ENCODE measurements around the gene TUBA4B.
"Not testable (repeated sequence)": the region's sequence is repeated elsewhere in the genome, so short reads cannot be mapped to it uniquely, and the experiment has no call there.

Gene TUBA4B

GRCh38 chr2:219290381-219291171 lies 37.5 kb downstream of the TUBA4B start:
- no peak for DNase-seq (ENCODE audit: low read depth in 2 of 3, low spot score in 2 of 3)

DNA sequence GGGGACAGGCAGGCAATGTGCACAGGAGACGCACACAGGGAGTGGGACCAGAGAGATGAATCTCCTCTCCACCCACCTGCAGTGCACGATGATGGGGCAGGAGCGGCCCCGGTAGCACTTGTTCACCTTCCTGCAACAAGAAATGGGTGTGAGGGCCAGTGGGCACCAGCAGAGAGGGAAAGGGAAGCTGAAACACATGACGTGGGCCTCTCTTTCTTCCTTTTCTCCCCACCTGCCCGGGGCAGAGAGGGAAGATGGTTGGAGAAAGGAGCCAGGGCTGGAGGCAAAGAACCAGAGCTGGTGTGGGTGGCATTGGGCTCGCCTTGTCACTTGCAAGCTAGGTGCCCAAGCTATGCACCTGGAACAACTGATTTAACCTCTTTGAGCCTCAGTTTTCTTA lies 38.4 kb downstream of the TUBA4B start:
- no peak for DNase-seq (ENCODE audit: low read depth in 2 of 3, low spot score in 2 of 3)

- DNase-seq (ENCODE audit: low read depth in 2 of 3, low spot score in 2 of 3), result no peak
These were observed 39.0 kb downstream of the TUBA4B start for GRCh38 chr2:219291910-219292490.

DNA sequence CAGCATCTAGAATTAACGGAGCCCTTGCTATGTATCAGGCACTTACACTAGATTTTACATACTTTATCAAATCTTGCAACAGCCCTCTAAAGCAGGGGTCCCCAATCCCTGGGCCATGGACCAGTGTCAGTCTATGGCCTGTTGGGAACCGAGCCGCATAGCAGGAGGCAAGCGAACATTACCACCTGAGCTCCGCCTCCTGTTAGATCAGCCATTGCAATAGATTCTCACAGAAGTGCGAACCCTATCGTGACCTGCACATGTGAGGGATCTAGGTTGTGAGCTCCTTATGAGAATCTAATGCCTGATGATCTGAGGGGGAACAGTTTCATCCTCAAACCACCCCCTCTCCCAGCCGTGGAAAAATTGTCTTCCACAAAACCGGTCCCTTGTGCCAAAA lies 39.6 kb downstream of the TUBA4B start:
- DNase-seq (ENCODE audit: low read depth in 2 of 3, low spot score in 2 of 3), result no peak

DNA sequence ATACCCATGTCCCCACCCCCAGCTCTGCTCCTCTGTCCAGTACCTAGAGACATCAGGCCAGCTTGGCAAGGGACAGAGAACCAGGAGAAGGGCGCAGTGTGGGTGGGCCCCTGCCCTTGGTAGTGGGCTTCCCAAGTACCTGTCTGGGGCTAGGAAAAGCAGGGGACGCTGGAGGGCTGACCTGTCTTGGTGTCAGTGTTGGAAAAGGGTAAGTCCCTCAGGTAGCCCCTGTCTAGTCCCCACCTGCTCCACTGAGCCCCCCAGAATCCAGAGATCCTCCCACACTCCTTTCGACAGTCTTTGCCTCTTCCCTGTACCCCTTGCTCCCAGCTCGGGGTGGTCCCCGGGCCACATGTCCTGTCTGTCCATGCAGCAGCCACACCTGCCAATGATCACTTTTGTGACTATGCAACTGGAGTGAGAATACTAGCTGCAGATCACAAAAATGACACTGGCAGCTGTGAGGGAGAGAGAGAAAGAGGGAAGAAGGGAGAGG lies 40.7 kb downstream of the TUBA4B start:
- no peak for DNase-seq (ENCODE audit: low read depth in 2 of 3, low spot score in 2 of 3)

- DNase-seq (ENCODE audit: low read depth in 2 of 3, low spot score in 2 of 3), result peak; percentile 72 to 79 (median 79)
These were observed 41.6 kb downstream of the TUBA4B start for GRCh38 chr2:219294356-219295351.

DNA sequence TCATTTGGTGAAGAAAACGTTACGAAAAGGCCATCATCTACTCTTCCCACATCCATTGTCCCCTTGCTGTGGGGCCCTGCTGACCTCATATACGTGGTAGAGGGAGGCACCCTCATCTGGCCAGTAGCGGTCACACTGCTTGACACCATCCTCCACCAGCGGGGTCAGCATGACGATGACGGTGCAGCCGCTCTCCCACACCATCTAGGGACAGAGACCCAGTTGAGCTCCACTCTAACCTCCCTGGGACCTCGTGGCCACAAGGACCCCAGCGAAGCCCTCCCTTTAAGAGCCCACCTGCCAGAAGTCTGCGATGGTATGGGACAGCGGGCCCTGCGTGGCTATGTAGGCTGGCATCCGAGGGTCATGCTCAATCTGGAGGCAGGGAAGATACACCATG lies 43.1 kb downstream of the TUBA4B start:
- no peak for DNase-seq (ENCODE audit: low read depth in 2 of 3, low spot score in 2 of 3)

DNA sequence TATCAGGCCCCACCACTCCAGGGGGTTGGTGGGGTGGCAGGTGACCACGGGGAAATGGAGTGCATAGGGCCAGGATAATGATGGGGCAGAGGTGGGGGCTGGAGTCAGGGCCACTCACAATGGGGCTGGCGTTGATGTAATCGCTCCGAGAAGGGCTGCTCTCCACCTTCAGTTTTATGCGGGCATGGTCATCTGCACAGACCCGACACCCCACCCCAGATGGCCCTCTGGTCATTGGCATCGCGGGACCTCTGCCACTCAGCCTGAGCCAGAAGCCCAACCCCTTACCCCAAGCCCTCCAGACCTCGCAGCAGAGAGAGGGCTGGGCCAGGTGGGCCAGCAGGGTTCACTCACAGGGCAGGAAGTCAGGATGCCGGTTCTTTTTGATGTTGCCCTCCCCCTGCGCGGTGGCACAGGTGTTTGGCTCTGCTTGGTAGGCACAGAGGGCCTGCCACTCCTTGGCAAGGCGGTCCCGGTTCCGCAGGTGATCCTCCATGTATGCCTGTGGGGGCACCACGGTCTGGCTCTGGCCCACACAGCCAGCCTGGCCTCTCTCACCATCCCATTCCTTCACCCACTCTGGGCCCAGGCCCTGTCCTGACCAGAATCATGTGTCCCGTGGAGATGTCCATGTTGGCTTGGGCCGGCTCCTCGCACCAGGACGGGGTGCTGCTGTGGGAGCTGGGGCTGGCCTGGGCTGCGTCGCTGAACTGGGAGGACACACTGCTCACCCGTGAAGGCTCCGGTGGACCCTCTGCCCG lies 43.8 kb downstream of the TUBA4B start:
- no peak for DNase-seq (ENCODE audit: low read depth in 2 of 3, low spot score in 2 of 3)

DNA sequence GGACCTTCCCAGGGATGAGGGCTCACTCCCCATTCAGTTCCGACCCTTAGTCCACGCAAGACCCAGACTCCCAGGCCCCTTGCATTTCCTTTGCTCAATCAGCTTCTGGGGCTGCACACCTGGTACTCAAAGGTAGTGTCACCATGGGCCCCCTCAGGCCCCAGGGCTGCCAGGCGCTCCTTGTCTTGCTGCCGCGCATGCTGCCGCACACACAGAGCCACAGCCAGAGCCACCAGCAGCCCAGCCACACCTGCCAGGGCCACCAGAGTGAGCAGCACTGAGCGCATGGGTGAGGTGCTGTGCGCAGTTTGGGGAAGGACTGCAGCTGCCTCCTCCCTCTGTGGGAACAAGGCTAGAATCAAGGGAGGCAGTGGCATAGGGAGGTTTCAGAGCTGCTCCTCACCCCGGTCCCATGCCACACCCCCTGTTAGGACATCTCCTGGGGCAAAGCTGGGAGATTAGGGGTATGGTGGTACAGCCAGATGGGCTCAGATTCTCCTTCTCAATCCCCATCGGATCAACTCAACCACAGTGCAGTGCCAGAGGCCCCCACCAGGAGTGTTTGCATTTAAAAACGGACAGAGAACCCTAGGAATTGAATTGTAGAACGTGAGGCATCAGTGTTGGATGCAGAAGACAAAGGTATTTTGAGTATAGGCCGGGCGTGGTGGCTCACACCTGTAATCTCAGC lies 44.9 kb downstream of the TUBA4B start:
- no peak for DNase-seq (ENCODE audit: low read depth in 2 of 3, low spot score in 2 of 3)

DNA sequence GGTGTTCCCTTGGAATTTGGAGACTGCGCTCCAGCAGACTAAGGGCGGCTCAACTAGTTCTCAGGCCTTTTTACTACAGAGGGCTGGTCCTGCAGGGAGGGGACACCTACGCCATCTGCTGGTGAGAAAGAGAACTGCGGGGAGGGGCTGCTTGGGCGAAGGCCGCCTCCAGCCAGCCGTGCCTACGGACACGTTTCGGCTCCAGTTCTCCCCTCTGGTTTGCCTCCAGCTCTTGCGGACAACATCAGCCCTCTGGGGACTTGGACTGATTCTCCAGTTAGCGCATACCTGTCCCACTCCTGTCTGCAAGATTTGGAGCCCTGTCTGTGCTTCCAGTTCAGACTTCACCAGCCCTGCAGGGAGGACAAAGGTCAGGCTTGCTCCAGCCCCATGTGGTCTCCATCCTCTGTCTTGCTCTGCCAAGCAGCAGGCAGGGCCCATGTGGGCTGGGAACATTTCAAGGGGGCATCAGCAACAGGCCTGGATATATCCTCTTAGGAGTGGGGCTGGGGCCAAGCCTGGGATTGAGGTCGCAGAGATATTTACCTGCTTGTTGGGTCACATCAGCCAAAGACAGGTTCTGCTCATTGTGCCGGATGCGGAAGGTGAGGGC lies 45.8 kb downstream of the TUBA4B start:
- DNase-seq (ENCODE audit: low read depth in 2 of 3, low spot score in 2 of 3), result peak; percentile 69 to 92 (median 92)

GRCh38 chr2:219299372-219299760 lies 46.3 kb downstream of the TUBA4B start:
- no peak for DNase-seq (ENCODE audit: low read depth in 2 of 3, low spot score in 2 of 3)

GRCh38 chr2:219300022-219300421 lies 47.0 kb downstream of the TUBA4B start:
- no peak for DNase-seq (ENCODE audit: low read depth in 2 of 3, low spot score in 2 of 3)

DNA sequence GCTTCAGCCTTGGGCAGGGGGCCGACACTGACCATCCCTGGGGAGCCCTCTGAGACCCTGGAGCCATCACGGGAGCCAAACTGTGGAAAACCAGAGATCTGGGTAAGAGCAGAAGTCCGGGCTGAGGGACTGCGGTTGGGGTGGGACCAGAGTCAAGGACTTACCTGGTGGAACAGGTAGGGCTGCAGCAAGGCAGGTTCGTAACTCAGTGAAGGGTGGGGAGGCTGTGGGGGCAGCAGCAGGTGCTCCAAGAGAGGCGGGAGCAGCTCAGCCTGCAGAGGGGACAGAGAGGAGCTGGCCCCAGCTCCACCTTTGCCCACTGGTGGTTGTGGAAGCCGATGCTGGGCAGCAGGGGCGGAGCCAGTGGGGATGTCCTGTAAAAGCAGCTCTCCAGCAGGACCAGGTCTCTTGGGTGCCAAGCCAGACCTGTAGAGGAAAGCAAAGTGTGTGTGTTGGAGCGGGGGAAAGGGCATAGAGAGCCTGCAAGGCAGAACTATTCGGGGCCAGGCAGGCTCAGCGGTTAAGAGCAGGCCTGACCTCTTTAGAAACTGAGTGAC lies 49.4 kb downstream of the TUBA4B start:
- DNase-seq (ENCODE audit: low read depth in 2 of 3, low spot score in 2 of 3), result no peak

- no peak for DNase-seq (ENCODE audit: low read depth in 2 of 3, low spot score in 2 of 3)
These were observed 51.2 kb downstream of the TUBA4B start for GRCh38 chr2:219304223-219304622.

GRCh38 chr2:219306047-219306446 lies 53.0 kb downstream of the TUBA4B start:
- no peak for DNase-seq (ENCODE audit: low read depth in 2 of 3, low spot score in 2 of 3)

- peak; percentile 23 to 66 (median 53) for DNase-seq (ENCODE audit: low read depth in 2 of 3, low spot score in 2 of 3)
These were observed 55.4 kb downstream of the TUBA4B start for GRCh38 chr2:219308142-219309101.

DNA sequence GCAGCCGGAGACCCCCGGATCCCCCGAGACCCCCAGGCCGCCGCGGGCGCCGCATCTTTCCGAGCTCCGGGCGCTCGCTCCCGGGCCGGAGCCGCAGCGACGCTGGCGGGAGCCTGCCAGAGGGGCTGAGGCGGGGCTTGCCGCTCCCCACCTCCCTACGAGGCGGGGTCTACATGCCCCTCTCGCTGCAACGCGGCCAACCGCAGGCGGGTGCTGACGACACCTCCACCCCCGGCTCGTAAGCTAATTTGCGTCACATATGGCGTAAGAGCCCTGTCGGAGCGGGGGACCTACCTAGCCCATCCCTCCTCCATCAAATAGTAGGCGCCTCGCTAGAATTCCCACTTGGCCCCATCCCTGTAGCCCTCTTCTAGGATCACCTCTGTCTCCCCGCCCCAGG lies 56.2 kb downstream of the TUBA4B start, which contains the start of gene PTPRN:
PTPRN (minus strand) TSS at position 124 of the 400 bp plus-strand sequence; CDS start at position 55, 69 bp downstream.
- DNase-seq (ENCODE audit: low read depth in 2 of 3, low spot score in 2 of 3), result no peak

GRCh38 chr2:219312683-219313263 lies 59.7 kb downstream of the TUBA4B start:
- not testable (repeated sequence) for DNase-seq (ENCODE audit: low read depth in 2 of 3, low spot score in 2 of 3)

Data from activated CD8-positive, alpha-beta memory T cell treated with anti-CD3 and anti-CD28 coated beads for 48 hours (primary cell).